HepG2 (cell line): ENCODE measurements around the gene GMCL2. TPM values are rescaled to one million over a fixed set of nuclear protein-coding genes. Genes with fewer than 3 reads are reported as not detected.

Source experiments
- CERS6 ChIP-seq: sonication (generic); formaldehyde crosslinking; IDR thresholded peaks from 2 replicates; pipeline ENCODE4 v1.5.0; 2020; ENCODE audit warnings: missing genetic modification reagents
- MAF1 ChIP-seq: sonication (generic); formaldehyde crosslinking; IDR thresholded peaks from 2 replicates; pipeline ENCODE4 v1.5.0; 2020; ENCODE audit warnings: missing genetic modification reagents, borderline replicate concordance
- RARA ChIP-seq: IDR thresholded peaks from 2 replicates; pipeline ENCODE4 v1.6.1; 2016; ENCODE audit warnings: missing genetic modification reagents, missing compliant biosample characterization
- RFX1 ChIP-seq: fragments of 450-650 bp; IDR thresholded peaks from 2 replicates; pipeline ENCODE4 v1.6.1; 2017
- SALL1 ChIP-seq: sonication (generic); formaldehyde crosslinking; IDR thresholded peaks from 2 replicates; pipeline ENCODE4 v1.8.0; 2022; ENCODE audit warnings: mild to moderate bottlenecking, missing genetic modification reagents
- SNRNP70 ChIP-seq: fragments of 200-400 bp; formaldehyde crosslinking; IDR thresholded peaks from 2 replicates; pipeline ENCODE4 v1.6.1; 2017; ENCODE audit warnings: mild to moderate bottlenecking, low read depth, low read length, moderate library complexity
- ZBTB4 ChIP-seq: sonication (generic); formaldehyde crosslinking; IDR thresholded peaks from 2 replicates; pipeline ENCODE4 v1.4.0; 2020; ENCODE audit warnings: missing genetic modification reagents, mild to moderate bottlenecking, borderline replicate concordance
- ZFP90 ChIP-seq: sonication (generic); formaldehyde crosslinking; IDR thresholded peaks from 2 replicates; pipeline ENCODE4 v1.8.0; 2022; ENCODE audit warnings: missing genetic modification reagents, mild to moderate bottlenecking, inconsistent platforms, borderline replicate concordance
- ZNF570 ChIP-seq: sonication (generic); formaldehyde crosslinking; IDR thresholded peaks from 2 replicates; pipeline ENCODE4 v1.4.0; 2020; ENCODE audit warnings: mild to moderate bottlenecking, missing genetic modification reagents, borderline replicate concordance
- polyA plus RNA-seq, 8 experiments: library from polyadenylated mRNA; depleted of rRNA in 3 of 8; stranded (reverse) in 7 of 8; unstranded in 1 of 8; fragments of >200 nt; fragmentation: Illumina TruSeq in 4 of 8; extraction: Trizol in 4 of 8; gene quantifications; 2 replicates each; pipeline versions ENCODE4 v1.2.1 to v1.2.3, GENCODE V29; 2011 to 2016; ENCODE audit warnings: low read depth in 4 of 8, missing spikeins in 1 of 8, mixed read lengths in 1 of 8; ENCODE audit not compliant: insufficient read depth in 1 of 8
- total RNA-seq, 5 experiments: library from RNA; depleted of rRNA; stranded (reverse); fragments of >200 nt; fragmentation: Illumina TruSeq; extraction: Trizol; gene quantifications; 2 replicates each; pipeline ENCODE4 v1.2.3, GENCODE V29; 2016; ENCODE audit warnings: low read depth in 1 of 5
- TF ChIP-seq, protein P1 (sequence below): sonication (generic); formaldehyde crosslinking; IDR thresholded peaks from 2 replicates; pipeline ENCODE4 v1.5.0; 2020; ENCODE audit warnings: missing genetic modification reagents, mild to moderate bottlenecking, borderline replicate concordance
- TF ChIP-seq, protein P2 (sequence below): sonication (generic); formaldehyde crosslinking; IDR thresholded peaks from one replicate; pipeline ENCODE4 v1.5.1; 2020; ENCODE audit warnings: mild to moderate bottlenecking, missing genetic modification reagents; ENCODE audit errors: not compliant biosample characterization
- TF ChIP-seq, protein P3 (sequence below): sonication (generic); formaldehyde crosslinking; IDR thresholded peaks from 2 replicates; pipeline ENCODE4 v1.4.0; 2020; ENCODE audit warnings: mild to moderate bottlenecking, missing genetic modification reagents

Gene GMCL2
- total and polyA plus RNA-seq, 2 of the 13 experiments (the other 11 are each of a cell fraction or from before 2014, with no cell fraction given): 0.03 TPM; not detected in 1

DNA sequence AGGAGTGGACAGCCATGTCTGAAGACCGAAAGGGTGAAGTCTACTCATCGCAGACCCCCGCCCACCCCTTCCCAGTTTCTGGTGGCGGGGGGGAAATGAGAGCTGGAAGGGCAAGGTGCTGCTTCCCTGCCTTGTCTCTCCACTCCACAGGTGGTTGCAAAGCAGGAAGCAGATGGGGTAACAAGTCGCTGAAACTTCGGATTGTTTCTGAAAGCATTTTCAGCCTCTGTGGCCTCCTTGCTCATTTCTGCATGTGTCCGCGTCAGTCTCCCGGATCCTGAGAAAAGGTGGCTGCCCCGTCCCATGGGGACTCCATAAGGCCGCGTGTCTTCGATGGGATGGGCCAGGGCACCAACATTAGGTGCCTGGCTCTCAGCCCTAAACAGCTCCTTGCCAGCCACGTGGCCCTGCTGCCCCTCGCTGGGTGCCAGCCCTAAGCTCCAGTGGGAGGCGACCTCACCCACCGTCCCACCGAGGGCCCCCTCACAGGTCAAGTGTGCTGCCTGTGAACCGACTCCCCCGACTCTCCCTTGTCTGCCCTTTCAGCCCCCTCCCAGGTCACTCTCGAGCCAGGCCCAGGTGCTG lies 44.5 kb upstream of the GMCL2 start (continued):
- TF ChIP-seq, protein P1, sequence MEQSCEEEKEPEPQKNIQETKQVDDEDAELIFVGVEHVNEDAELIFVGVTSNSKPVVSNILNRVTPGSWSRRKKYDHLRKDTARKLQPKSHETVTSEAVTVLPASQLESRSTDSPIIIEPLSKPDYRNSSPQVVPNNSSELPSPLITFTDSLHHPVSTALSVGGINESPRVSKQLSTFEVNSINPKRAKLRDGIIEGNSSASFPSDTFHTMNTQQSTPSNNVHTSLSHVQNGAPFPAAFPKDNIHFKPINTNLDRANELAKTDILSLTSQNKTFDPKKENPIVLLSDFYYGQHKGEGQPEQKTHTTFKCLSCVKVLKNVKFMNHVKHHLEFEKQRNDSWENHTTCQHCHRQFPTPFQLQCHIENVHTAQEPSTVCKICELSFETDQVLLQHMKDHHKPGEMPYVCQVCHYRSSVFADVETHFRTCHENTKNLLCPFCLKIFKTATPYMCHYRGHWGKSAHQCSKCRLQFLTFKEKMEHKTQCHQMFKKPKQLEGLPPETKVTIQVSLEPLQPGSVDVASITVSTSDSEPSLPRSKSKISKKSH (CRISPR knock-in tag): no peak
- TF ChIP-seq CERS6 (CRISPR knock-in tag): 0 out of 2 replicates have a peak, but pooled peaks have one; percentile 26
- no peak for TF ChIP-seq RFX1
- TF ChIP-seq RARA (CRISPR knock-in tag): no peak
- no peak for TF ChIP-seq SNRNP70
- TF ChIP-seq, protein P2, sequence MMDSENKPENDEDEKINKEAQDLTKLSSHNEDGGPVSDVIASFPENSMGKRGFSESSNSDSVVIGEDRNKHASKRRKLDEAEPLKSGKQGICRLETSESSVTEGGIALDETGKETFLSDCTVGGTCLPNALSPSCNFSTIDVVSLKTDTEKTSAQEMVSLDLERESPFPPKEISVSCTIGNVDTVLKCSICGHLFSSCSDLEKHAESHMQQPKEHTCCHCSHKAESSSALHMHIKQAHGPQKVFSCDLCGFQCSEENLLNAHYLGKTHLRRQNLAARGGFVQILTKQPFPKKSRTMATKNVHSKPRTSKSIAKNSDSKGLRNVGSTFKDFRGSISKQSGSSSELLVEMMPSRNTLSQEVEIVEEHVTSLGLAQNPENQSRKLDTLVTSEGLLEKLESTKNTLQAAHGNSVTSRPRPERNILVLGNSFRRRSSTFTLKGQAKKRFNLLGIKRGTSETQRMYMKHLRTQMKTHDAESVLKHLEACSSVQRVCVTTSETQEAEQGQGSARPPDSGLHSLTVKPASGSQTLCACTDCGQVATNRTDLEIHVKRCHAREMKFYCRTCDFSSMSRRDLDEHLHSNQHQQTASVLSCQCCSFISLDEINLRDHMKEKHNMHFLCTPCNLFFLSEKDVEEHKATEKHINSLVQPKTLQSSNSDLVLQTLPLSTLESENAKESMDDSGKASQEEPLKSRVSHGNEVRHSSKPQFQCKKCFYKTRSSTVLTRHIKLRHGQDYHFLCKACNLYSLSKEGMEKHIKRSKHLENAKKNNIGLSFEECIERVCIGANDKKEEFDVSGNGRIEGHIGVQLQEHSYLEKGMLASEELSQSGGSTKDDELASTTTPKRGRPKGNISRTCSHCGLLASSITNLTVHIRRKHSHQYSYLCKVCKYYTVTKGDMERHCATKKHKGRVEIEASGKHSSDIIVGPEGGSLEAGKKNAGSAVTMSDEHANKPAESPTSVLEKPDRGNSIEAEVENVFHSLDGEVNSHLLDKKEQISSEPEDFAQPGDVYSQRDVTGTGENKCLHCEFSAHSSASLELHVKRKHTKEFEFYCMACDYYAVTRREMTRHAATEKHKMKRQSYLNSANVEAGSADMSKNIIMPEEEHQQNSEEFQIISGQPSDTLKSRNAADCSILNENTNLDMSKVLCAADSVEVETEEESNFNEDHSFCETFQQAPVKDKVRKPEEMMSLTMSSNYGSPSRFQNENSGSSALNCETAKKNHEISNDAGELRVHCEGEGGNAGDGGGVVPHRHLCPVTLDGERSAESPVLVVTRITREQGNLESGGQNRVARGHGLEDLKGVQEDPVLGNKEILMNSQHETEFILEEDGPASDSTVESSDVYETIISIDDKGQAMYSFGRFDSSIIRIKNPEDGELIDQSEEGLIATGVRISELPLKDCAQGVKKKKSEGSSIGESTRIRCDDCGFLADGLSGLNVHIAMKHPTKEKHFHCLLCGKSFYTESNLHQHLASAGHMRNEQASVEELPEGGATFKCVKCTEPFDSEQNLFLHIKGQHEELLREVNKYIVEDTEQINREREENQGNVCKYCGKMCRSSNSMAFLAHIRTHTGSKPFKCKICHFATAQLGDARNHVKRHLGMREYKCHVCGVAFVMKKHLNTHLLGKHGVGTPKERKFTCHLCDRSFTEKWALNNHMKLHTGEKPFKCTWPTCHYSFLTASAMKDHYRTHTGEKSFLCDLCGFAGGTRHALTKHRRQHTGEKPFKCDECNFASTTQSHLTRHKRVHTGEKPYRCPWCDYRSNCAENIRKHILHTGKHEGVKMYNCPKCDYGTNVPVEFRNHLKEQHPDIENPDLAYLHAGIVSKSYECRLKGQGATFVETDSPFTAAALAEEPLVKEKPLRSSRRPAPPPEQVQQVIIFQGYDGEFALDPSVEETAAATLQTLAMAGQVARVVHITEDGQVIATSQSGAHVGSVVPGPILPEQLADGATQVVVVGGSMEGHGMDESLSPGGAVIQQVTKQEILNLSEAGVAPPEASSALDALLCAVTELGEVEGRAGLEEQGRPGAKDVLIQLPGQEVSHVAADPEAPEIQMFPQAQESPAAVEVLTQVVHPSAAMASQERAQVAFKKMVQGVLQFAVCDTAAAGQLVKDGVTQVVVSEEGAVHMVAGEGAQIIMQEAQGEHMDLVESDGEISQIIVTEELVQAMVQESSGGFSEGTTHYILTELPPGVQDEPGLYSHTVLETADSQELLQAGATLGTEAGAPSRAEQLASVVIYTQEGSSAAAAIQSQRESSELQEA (CRISPR knock-in tag): no peak
- 0 out of 2 replicates have a peak, but pooled peaks have one; percentile 22 for TF ChIP-seq MAF1 (CRISPR knock-in tag)
- TF ChIP-seq SALL1: peak; percentile 27; the same call in 1 of the 2 replicates
- TF ChIP-seq ZBTB4 (CRISPR knock-in tag): no peak
- no peak for TF ChIP-seq ZNF570
- TF ChIP-seq, protein P3, sequence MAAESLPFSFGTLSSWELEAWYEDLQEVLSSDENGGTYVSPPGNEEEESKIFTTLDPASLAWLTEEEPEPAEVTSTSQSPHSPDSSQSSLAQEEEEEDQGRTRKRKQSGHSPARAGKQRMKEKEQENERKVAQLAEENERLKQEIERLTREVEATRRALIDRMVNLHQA (CRISPR knock-in tag): no peak
- TF ChIP-seq ZFP90 (CRISPR knock-in tag): 0 out of 2 replicates have a peak, but pooled peaks have one; percentile 26
